Upper lobe of left lung (tissue), 6 donors: ENCODE data around the gene ATP6V0B. TPM values are rescaled to one million over a fixed set of nuclear protein-coding genes. Genes with fewer than 3 reads are reported as not detected.

Source experiments
- ATAC-seq, 2 donors: fragments of 200-7000 bp; cut with Tn5 transposase; one replicate each; pipeline ENCODE4 v1.9.1; 2022; ENCODE audit warnings: mild to moderate bottlenecking in 2 of 2, moderate library complexity in 2 of 2; ENCODE audit not compliant: low FRiP score in 2 of 2
- DNase-seq, 2 donors: peaks; one replicate each; pipeline ENCODE4 v3.0.0-alpha.2; 2019 to 2020
- H3K27ac ChIP-seq, 4 donors: fragments of 200-600 bp; sonication (generic); one replicate each; pipeline ENCODE4 v1.5.1; 2016 to 2019
- H3K27me3 ChIP-seq, 4 donors: fragments of 200-600 bp; sonication (generic); one replicate each; pipeline ENCODE4 v1.5.1; 2017 to 2019
- H3K36me3 ChIP-seq, 4 donors: fragments of 200-600 bp; sonication (generic); one replicate each; pipeline ENCODE4 v1.5.1; 2016 to 2019
- H3K4me1 ChIP-seq, 4 donors: fragments of 200-600 bp; sonication (generic); one replicate each; pipeline ENCODE4 v1.5.1; 2018 to 2019
- H3K4me3 ChIP-seq, 4 donors: fragments of 200-600 bp; sonication (generic); one replicate each; pipeline ENCODE4 v1.5.1; 2017 to 2019; ENCODE audit warnings: mild to moderate bottlenecking in 2 of 4, moderate library complexity in 1 of 4
- H3K9me3 ChIP-seq, 4 donors: fragments of 200-600 bp; sonication (generic); one replicate each; pipeline ENCODE4 v1.5.1; 2018 to 2019
- EP300 ChIP-seq, 4 donors: sonication (generic); formaldehyde crosslinking; IDR thresholded peaks; one replicate each; pipeline ENCODE4 v1.5.1; 2017; ENCODE audit warnings: antibody characterized with exemption in 4 of 4, control low read depth in 2 of 4
- POLR2A ChIP-seq, 4 donors: fragments of 450-650 bp; IDR thresholded peaks; one replicate each; pipeline ENCODE4 v1.5.1; 2016 to 2017; ENCODE audit warnings: antibody characterized with exemption in 4 of 4, mild to moderate bottlenecking in 2 of 4
- POLR2AphosphoS5 ChIP-seq, 2 donors: sonication (generic); formaldehyde crosslinking; IDR thresholded peaks; one replicate each; pipeline ENCODE4 v1.5.1; 2017; ENCODE audit warnings: antibody characterized with exemption in 2 of 2
- WGBS, 2 donors: methylation state at CpG; one replicate each; pipeline ENCODE4 v1.1.5; 2017 to 2018; 5-methylcytosine and 5-hydroxymethylcytosine counted together
- total RNA-seq, 6 donors: library from RNA; depleted of rRNA in 4 of 6; stranded (reverse); fragments of >200 nt in 4 of 6; gene quantifications; one replicate each; pipeline versions ENCODE4 v1.1.0 to v1.2.1, GENCODE V29; 2016 to 2021
- TF ChIP-seq, protein P1 (sequence below), 6 experiments: fragments of 450-650 bp in 4 of 6; fragments of 200-600 bp in 2 of 6; sonication (generic) in 2 of 6; IDR thresholded peaks; one replicate each; pipeline ENCODE4 v1.5.1; 2016 to 2019; ENCODE audit warnings: antibody characterized with exemption in 6 of 6
- donor health status: DM: no; HTN: no; CAD: no; lungs with moderate emphysema.
- donor health status: DM: no; HTN: yes; CAD: no; lungs with severe emphysema.

The ATP6V0B gene
- total RNA-seq, 6 donors from 2014 or later, result 98.0 to 225 (median 161) TPM

DNA sequence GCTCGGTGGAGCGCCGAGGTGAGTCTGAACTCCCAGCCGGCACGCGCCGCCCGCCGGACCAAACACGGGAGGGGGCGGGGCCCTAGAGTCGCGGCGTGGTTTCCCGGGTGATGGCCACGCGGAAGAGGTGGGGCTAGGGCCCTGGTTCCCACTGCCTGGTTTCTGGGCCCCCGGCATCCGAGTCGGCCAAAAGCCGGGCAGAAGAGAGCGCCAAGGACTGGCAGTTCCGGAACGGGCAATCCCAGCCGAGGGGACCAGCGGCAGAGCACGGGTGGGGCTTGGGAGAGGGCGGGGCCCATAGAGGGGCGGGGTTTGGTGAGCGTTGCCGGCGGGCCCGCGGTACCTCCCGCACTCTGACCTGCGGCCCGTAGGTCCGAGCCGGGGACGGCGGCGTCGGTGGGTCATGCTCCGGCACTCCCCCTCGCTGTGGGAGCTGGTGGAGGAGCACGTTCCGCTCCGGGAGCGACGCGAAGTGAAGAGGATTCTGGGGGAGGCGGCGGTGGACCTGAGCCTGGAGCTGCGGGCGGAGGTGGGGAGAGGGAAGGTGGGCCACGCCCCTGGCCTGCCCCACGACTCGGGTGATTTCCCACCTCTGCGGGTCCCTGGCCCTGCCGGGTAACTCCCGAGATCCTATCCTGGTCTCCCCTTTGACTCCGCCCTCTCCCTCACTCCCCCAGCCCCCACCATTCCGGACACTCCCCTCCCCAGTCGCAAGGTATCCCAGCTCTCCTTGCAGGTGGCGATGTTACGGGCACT, 16.9 kb downstream of the ATP6V0B start, which contains the start of gene CCDC24:
Gene CCDC24, plus strand, starts transcription at position 124 of the 756 bp plus-strand sequence. Its CDS starts 280 bp downstream, at position 404.
- no peaks in the 10 kb centered on the region for H3K9me3 ChIP-seq
- H3K4me1 ChIP-seq, result peaks cover 14 to 20% (median 15%) of the 10 kb centered on the region in 4 donors
- ATAC-seq, result peak; percentile 88 to 93
- H3K27me3 ChIP-seq, result no peaks in the 10 kb centered on the region
- DNase-seq, result peak; percentile 93 to 96
- peak within 1 kb of the TSS; percentile 66 to 82 (median 78) for H3K4me3 ChIP-seq
- H3K36me3 ChIP-seq, result no peaks in the 10 kb centered on the region
- peak within 1 kb of the TSS; percentile 74 to 85 (median 80) for H3K27ac ChIP-seq
- TF ChIP-seq EP300 (IDR thresholded peaks at IDR 0.05) (no peak), POLR2A (IDR thresholded peaks at IDR 0.05) (peak in 1 of 4 donors; percentile 60), POLR2AphosphoS5 (IDR thresholded peaks at IDR 0.05) (peak; percentile 8 to 50)
- TF ChIP-seq, protein P1, sequence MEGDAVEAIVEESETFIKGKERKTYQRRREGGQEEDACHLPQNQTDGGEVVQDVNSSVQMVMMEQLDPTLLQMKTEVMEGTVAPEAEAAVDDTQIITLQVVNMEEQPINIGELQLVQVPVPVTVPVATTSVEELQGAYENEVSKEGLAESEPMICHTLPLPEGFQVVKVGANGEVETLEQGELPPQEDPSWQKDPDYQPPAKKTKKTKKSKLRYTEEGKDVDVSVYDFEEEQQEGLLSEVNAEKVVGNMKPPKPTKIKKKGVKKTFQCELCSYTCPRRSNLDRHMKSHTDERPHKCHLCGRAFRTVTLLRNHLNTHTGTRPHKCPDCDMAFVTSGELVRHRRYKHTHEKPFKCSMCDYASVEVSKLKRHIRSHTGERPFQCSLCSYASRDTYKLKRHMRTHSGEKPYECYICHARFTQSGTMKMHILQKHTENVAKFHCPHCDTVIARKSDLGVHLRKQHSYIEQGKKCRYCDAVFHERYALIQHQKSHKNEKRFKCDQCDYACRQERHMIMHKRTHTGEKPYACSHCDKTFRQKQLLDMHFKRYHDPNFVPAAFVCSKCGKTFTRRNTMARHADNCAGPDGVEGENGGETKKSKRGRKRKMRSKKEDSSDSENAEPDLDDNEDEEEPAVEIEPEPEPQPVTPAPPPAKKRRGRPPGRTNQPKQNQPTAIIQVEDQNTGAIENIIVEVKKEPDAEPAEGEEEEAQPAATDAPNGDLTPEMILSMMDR (IDR thresholded peaks at IDR 0.05), result peak in 1 of 6 experiments; percentile 25
- WGBS, 2 donors, result 1% methylated on average over 19 to 47 of the region's 66 CpGs

DNA sequence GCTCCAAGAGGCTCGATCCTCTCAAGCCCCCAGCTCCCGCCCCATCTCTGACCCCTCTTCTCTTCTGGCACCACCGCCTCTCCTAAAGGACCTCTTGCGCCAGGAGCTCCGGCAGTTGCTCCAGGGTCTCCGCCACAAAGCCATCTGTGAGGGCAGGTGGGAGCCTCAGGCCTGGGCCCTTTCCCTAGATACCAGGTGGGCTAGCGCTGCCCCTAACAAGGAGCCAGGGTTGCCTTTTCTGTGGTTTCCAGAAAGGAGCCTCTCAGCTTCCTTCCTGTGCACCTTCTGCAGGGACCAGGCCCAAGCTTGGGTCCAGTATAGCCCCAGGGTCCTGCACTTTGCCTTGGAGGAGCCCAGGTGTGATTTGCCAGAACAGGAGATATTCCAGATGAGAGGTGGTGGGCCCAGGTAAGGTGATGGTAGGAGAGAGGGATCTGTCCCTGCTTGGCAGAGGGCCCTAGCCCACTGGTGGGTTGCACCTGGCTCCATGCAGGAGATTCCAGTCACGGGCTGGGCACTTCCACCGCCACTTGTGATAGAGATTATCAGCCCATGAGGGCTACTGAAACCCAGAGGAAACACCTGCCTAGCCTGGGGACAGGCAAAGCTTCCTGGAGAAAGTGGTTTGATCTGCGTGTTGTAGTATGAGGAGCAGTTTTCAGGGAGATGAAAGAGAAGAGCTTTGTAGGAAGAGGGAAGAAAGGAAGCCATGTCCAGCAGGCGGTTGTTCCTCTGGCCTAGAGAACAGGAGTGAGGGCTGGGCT, 17.7 kb downstream of the ATP6V0B start:
- Histone ChIP-seq H3K4me1 (peaks cover 14 to 20% (median 15%) of the 10 kb centered on the region in 4 donors), H3K36me3 (no peaks in the 10 kb centered on the region), H3K27me3 (no peaks in the 10 kb centered on the region), H3K27ac (peak overlapping the region; percentile 74 to 85 (median 80)), H3K4me3 (peak overlapping the region; percentile 66 to 82 (median 78)), H3K9me3 (no peaks in the 10 kb centered on the region)
- DNase-seq (no peak), ATAC-seq (no peak)
- 45% methylated on average over 10 to 11 of the region's 11 CpGs for WGBS, 2 donors
- TF ChIP-seq EP300 (IDR thresholded peaks at IDR 0.05), result no peak

DNA sequence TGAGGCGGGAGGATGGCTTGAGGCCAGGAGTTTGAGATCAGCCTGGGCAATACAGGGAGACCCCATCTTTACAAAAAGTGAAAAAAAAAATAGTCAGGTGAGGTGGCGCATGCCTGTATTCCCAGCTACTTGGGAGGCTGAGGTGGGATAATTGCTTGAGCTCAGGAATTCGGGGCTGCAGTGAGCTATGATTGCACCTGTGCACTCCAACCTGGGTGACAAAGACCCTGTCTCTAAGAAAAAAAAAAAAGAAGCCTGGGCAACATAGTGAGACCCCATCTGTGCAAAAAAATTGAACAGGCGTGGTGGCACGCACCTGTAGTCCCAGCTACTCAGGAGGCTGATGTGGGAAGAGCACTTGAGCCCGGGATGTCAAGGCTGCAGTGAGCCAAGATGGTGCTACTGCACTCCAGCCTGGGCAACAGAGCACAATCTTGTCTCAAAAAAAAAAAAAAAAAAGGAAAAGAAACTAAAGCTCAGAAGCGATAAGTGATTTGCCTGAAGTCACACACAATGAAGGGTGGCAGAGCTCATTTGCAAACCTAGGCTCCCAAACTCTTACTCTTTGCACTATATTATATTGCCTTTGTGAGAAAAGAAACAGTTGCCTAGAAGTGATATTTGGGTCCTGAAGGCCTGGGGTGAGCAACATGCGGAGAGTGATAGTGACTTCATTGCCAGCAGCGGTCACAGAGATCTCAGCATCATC, 18.6 kb downstream of the ATP6V0B start:
- H3K4me3 ChIP-seq, result no peak overlapping the region
- no peaks in the 10 kb centered on the region for H3K9me3 ChIP-seq
- TF ChIP-seq EP300 (IDR thresholded peaks at IDR 0.05) (no peak), POLR2A (IDR thresholded peaks at IDR 0.05) (no peak), POLR2AphosphoS5 (IDR thresholded peaks at IDR 0.05) (no peak)
- TF ChIP-seq, protein P1 (IDR thresholded peaks at IDR 0.05), result no peak
- H3K4me1 ChIP-seq, result peaks cover 14 to 20% (median 15%) of the 10 kb centered on the region in 4 donors
- WGBS, 2 donors, result 89 to 95% methylated on average over 9 of the region's 9 CpGs
- no peaks in the 10 kb centered on the region for H3K36me3 ChIP-seq
- no peak for ATAC-seq
- no peaks in the 10 kb centered on the region for H3K27me3 ChIP-seq
- no peak for DNase-seq
- H3K27ac ChIP-seq, result no peak overlapping the region

DNA sequence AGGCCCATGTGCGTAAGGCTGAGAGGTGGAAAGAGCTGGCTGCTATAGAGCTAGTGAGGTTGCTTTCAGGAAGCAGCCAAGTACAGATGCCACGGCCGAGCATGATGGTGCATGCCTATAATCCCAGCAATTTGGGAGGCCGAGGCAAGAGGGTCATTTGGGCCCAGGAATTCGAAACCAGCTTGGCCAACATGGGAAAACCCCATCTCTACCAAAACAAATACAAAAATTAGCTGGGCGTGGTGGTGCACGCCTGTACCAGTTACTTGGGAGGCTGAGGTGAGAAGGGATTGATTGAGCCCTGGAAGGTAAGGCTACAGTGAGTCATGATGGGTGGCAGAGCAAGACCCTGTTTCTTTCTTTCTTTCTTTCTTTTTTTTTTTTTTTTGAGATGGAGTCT, 19.3 kb downstream of the ATP6V0B start:
- 88% methylated on average over 7 of the region's 7 CpGs for WGBS, 2 donors

More for the DNA sequence above, 19.3 kb downstream of the ATP6V0B start:
- ATAC-seq, result no peak
- no peaks in the 10 kb centered on the region for H3K9me3 ChIP-seq
- H3K27ac ChIP-seq, result no peak overlapping the region
- no peaks in the 10 kb centered on the region for H3K27me3 ChIP-seq
- peaks cover 14 to 20% (median 15%) of the 10 kb centered on the region in 4 donors for H3K4me1 ChIP-seq
- no peak for TF ChIP-seq EP300 (IDR thresholded peaks at IDR 0.05)
- TF ChIP-seq POLR2A (IDR thresholded peaks at IDR 0.05), result no peak
- TF ChIP-seq, protein P1 (IDR thresholded peaks at IDR 0.05), result no peak
- TF ChIP-seq POLR2AphosphoS5 (IDR thresholded peaks at IDR 0.05), result no peak
- H3K36me3 ChIP-seq, result no peaks in the 10 kb centered on the region
- no peak for DNase-seq
- no peak overlapping the region for H3K4me3 ChIP-seq
